Psoas muscle (tissue), 8 donors: ENCODE measurements around the gene HIRA. TPM values are rescaled to one million over a fixed set of nuclear protein-coding genes. Genes with fewer than 3 reads are reported as not detected.

ENCODE experiments used
- ATAC-seq, 4 donors: fragments of 200-7000 bp; cut with Tn5 transposase; one replicate each; pipeline ENCODE4 v1.9.1; 2020; ENCODE audit warnings: moderate library complexity in 3 of 4, mild to moderate bottlenecking in 2 of 4
- DNase-seq, 2 donors: peaks; one replicate each; pipeline ENCODE4 v3.0.0-alpha.2; 2020
- H3K27ac ChIP-seq: fragments of 200-600 bp; one replicate; pipeline ENCODE4 v1.8.0; 2022
- H3K27me3 ChIP-seq, 3 donors: fragments of 200-600 bp in 1 of 3; one replicate each; pipeline versions ENCODE4 v1.6.1 to v1.8.0; 2013 to 2022; ENCODE audit warnings: low read length in 2 of 3, mild to moderate bottlenecking in 2 of 3, moderate library complexity in 1 of 3; ENCODE audit not compliant: insufficient read depth in 3 of 3
- H3K36me3 ChIP-seq, 2 donors: fragments of 200-600 bp in 1 of 2; one replicate each; pipeline versions ENCODE4 v1.6.1 to v1.8.0; 2013 to 2022; ENCODE audit warnings: low read depth in 1 of 2, mild to moderate bottlenecking in 1 of 2, moderate library complexity in 1 of 2; ENCODE audit not compliant: insufficient read depth in 1 of 2
- H3K4me1 ChIP-seq: fragments of 200-600 bp; one replicate; pipeline ENCODE4 v1.8.0; 2022
- H3K4me3 ChIP-seq: fragments of 200-600 bp; one replicate; pipeline ENCODE4 v1.8.0; 2022; ENCODE audit warnings: mild to moderate bottlenecking
- H3K9me3 ChIP-seq: fragments of 200-600 bp; one replicate; pipeline ENCODE4 v1.8.0; 2022
- WGBS, 3 donors: extraction: QIAGEN DNeasy Blood & Tissue Kit; methylation state at CpG; one replicate each; pipeline versions ENCODE4 v1.1.6 to v1.1.7; 2013; 5-methylcytosine and 5-hydroxymethylcytosine counted together
- intact Hi-C, 2 donors: fragments of 100-400 bp; cut with DNase I; formaldehyde crosslinking; loops; one replicate each; pipeline versions ENCODE4 v1.11.0 to v1.14.2; 2022
- polyA plus RNA-seq, 3 donors: library from polyadenylated mRNA; stranded (reverse); fragments of 200-250 nt; gene quantifications; one replicate each; pipeline ENCODE4 v1.2.3, GENCODE V29; 2013
- total RNA-seq, 4 donors: library from RNA; stranded (reverse); fragmentation: NEBNext Ultra II Directional in 2 of 4; extraction: Animal tissue kit (Norgen Biotek cat#: 25700) in 2 of 4; gene quantifications; one replicate each; pipeline versions ENCODE4 v1.2.1 to v1.2.4, GENCODE V29; 2021 to 2023
- TF ChIP-seq, protein P1 (sequence below): fragments of 200-600 bp; IDR thresholded peaks from one replicate; pipeline ENCODE4 v1.8.0; 2022; ENCODE audit warnings: antibody characterized with exemption
- donor health status: healthy with polysubstance abuse.
- donor health status: DM: no; HTN: no; CAD: no; lungs with moderate emphysema.
- donor health status: Bipolar disorder and iron deficiency.
- donor health status: healthy.
- donor health status: DM: yes; HTN: yes; CAD: no.
- donor health status: DM: no; HTN: no; CAD: no.
- donor health status: DM: no; HTN: no; CAD: no.
- donor health status: DM: yes; HTN: yes; CAD: no.

HIRA gene
- total and polyA plus RNA-seq, 7 donors: 12.3 to 32.7 (median 17.2) TPM

DNA sequence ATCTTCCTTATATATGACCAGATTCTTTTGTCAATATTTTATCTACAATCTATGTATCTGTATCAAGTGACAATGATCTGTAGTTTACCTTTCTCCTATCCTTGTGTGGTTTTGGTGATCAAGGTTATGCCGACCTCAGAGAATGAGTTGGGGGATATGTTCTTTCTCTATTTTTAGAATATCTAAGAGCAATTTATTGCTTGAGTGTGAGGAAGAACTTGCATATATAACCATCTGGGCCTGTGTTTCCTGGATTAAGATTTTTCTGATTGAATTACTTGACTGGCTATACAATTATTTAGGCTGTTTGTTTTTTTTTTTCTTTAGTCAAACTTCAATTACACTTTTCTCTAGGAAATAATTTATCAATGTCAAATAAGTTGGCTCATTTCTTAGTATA, 30.0 kb upstream of the HIRA start:
- intact Hi-C loops: no loop called here

GRCh38 chr22:19460036-19460435, 28.5 kb upstream of the HIRA start:
- 86 to 91% (median 91%) methylated on average over 2 of the region's 2 CpGs for WGBS, 3 donors
- TF ChIP-seq, protein P1, sequence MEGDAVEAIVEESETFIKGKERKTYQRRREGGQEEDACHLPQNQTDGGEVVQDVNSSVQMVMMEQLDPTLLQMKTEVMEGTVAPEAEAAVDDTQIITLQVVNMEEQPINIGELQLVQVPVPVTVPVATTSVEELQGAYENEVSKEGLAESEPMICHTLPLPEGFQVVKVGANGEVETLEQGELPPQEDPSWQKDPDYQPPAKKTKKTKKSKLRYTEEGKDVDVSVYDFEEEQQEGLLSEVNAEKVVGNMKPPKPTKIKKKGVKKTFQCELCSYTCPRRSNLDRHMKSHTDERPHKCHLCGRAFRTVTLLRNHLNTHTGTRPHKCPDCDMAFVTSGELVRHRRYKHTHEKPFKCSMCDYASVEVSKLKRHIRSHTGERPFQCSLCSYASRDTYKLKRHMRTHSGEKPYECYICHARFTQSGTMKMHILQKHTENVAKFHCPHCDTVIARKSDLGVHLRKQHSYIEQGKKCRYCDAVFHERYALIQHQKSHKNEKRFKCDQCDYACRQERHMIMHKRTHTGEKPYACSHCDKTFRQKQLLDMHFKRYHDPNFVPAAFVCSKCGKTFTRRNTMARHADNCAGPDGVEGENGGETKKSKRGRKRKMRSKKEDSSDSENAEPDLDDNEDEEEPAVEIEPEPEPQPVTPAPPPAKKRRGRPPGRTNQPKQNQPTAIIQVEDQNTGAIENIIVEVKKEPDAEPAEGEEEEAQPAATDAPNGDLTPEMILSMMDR: no peak
- no peaks in the 10 kb centered on the region for H3K27me3 ChIP-seq
- intact Hi-C loops: no loop called here
- no peaks in the 10 kb centered on the region for H3K4me1 ChIP-seq
- H3K27ac ChIP-seq: no peak overlapping the region
- H3K9me3 ChIP-seq: no peaks in the 10 kb centered on the region
- peaks cover 27 to 100% of the 10 kb centered on the region in 2 donors for H3K36me3 ChIP-seq
- DNase-seq (no peak), ATAC-seq (no peak)
- H3K4me3 ChIP-seq: no peak overlapping the region

More for the DNA sequence above, 30.0 kb upstream of the HIRA start:
- ATAC-seq (no peak), DNase-seq (no peak)
- TF ChIP-seq, protein P1: no peak
- 91 to 93% (median 93%) methylated on average over 1 of the region's 1 CpG for WGBS, 3 donors
- Histone ChIP-seq H3K27ac (no peak overlapping the region), H3K4me1 (no peaks in the 10 kb centered on the region), H3K27me3 (no peaks in the 10 kb centered on the region), H3K4me3 (no peak overlapping the region), H3K36me3 (peaks cover 18 to 100% of the 10 kb centered on the region in 2 donors), H3K9me3 (no peaks in the 10 kb centered on the region)

DNA sequence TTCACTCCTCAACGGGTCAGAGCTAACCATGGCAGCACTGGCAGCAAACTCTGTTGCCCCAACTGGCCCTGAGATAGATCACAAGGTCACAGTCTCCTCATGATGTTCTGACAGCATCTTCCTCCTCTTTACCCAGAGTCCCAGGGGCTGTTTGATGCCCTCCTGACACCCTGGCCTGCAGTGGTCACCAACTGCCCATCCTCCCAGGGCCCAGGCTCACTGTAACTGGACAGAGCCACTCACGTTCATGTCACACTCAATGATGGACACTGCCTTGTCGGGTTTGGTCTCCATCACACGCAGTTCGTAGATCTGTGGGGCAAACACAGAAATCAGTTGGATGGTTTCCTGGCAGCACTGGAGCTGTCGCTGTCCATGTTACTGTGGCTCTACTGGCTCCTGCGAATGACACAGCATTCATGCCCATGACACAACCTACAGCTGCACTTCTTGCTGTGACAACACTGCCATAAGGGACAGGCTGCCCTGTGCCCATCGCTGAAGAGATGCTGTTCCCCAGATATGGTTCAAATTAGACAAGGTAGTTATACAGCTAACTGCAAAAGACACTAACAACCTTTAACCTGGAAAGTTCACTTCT, 26.4 kb upstream of the HIRA start:
- no peaks in the 10 kb centered on the region for H3K27me3 ChIP-seq
- H3K4me1 ChIP-seq: no peaks in the 10 kb centered on the region
- H3K4me3 ChIP-seq: no peak overlapping the region
- H3K36me3 ChIP-seq: peaks cover 27 to 100% of the 10 kb centered on the region in 2 donors
- no peaks in the 10 kb centered on the region for H3K9me3 ChIP-seq
- DNase-seq (no peak), ATAC-seq (no peak)
- WGBS, 3 donors: 92 to 94% (median 94%) methylated on average over 8 of the region's 8 CpGs
- intact Hi-C loops: loop anchor here in 1 of 2 donors (10.0 kb wide), 1 partner anchor 73 kb away; no protein-coding TSS in a partner anchor
- no peak overlapping the region for H3K27ac ChIP-seq
- TF ChIP-seq, protein P1: no peak

- WGBS, 3 donors: 88 to 95% (median 93%) methylated on average over 10 of the region's 10 CpGs
- H3K27me3 ChIP-seq: no peaks in the 10 kb centered on the region
- peaks cover 32 to 100% of the 10 kb centered on the region in 2 donors for H3K36me3 ChIP-seq
- H3K4me3 ChIP-seq: no peak overlapping the region
- H3K4me1 ChIP-seq: no peaks in the 10 kb centered on the region
- no peak overlapping the region for H3K27ac ChIP-seq
- DNase-seq (no peak), ATAC-seq (no peak)
- TF ChIP-seq, protein P1: no peak
- intact Hi-C loops: loop anchor here in 1 of 2 donors (10.0 kb wide), 1 partner anchor 72 kb away; no protein-coding TSS in a partner anchor
- no peaks in the 10 kb centered on the region for H3K9me3 ChIP-seq
Observed at GRCh38 chr22:19456541-19456940, 25.0 kb upstream of the HIRA start.
